ENCODE data around the gene DNAJB1. TPM values are rescaled to one million over a fixed set of nuclear protein-coding genes. Genes with fewer than 3 reads are reported as not detected.

Gene DNAJB1
- total and polyA plus RNA-seq, 10 of the 15 experiments (the other 5 are each of a cell fraction or from before 2014, with no cell fraction given): 4.8 to 65.8 (median 34.9) TPM

GRCh38 chr19:14502334-14503092 is 15.7 kb downstream of the DNAJB1 start:
- no peak overlapping the region for H2AFZ ChIP-seq (ENCODE audit: control insufficient read depth, low read depth, low read length)
- no peaks in the 10 kb centered on the region for H3K9me3 ChIP-seq (replicated peaks; ENCODE audit: control insufficient read depth, insufficient read depth, low read length)
- no peak for TF ChIP-seq ELK1 (IDR thresholded peaks at IDR 0.05; ENCODE audit: low read depth, low read length)
- no peak for TF ChIP-seq ESRRA (IDR thresholded peaks at IDR 0.05; ENCODE audit: low read length)
- no peak for TF ChIP-seq USF1 (IDR thresholded peaks at IDR 0.05; ENCODE audit: borderline replicate concordance, extremely low read length, insufficient read depth, low read depth, low read length)
- no peak for TF ChIP-seq CBX3 (IDR thresholded peaks at IDR 0.05; ENCODE audit: borderline replicate concordance, low read depth)
- no peak for TF ChIP-seq WRNIP1 (IDR thresholded peaks at IDR 0.05; ENCODE audit: borderline replicate concordance, low read depth, low read length)
- TF ChIP-seq ZNF592 (IDR thresholded peaks at IDR 0.05): no peak
- TF ChIP-seq RUNX3 (IDR thresholded peaks at IDR 0.05; ENCODE audit: low read length): no peak
- TF ChIP-seq YY1 (IDR thresholded peaks at IDR 0.05; ENCODE audit: low read depth, low read length): no peak
- no peak for TF ChIP-seq ZSCAN29 (IDR thresholded peaks at IDR 0.05)
- TF ChIP-seq BACH1 (IDR thresholded peaks at IDR 0.05; ENCODE audit: borderline replicate concordance): no peak
- no peak for TF ChIP-seq NFXL1 (IDR thresholded peaks at IDR 0.05; ENCODE audit: borderline replicate concordance)
- FAIRE-seq: no peak
- ChIA-PET SMC1A (ENCODE audit: uncharacterized antibody, unreplicated experiment) (no interaction called here), POLR2A (no interaction called here), CTCF (interaction anchor here (0.6 to 1.1 kb wide), 3 partner anchors 16 to 173 kb away, joined by 3 to 4 read pairs (median 3); no protein-coding TSS in a partner anchor), RAD21 (ENCODE audit: unreplicated experiment) (no interaction called here)
- no peak overlapping the region for H3K4me2 ChIP-seq (ENCODE audit: control insufficient read depth, insufficient read depth)
- H4K20me1 ChIP-seq (ENCODE audit: control insufficient read depth, insufficient read depth): no peaks in the 10 kb centered on the region
- 40% methylated on average over 11 of the region's 11 CpGs for WGBS (ENCODE audit: insufficient coverage, insufficient replicate concordance, low lambda C conversion rate, missing lambda C conversion rate)
- in situ Hi-C loops (cut with MboI) (no loop called here), intact Hi-C loops (cut with micrococcal nuclease; ENCODE audit: unreplicated experiment) (no loop called here)
- ATAC-seq: no peak
- H3K36me3 ChIP-seq (ENCODE audit: control insufficient read depth in 2 of 2, insufficient read depth in 2 of 2, low read length in 1 of 2): no peaks in the 10 kb centered on the region
- BruUV-seq (replicated peaks): no TSS peak
- DNase-seq (ENCODE audit: low read depth, low spot score): no peak
- H3K79me2 ChIP-seq (ENCODE audit: control insufficient read depth, insufficient read depth, low read length): no peaks in the 10 kb centered on the region
- H3K27me3 ChIP-seq (replicated peaks in 1 of 2; ENCODE audit: control insufficient read depth in 2 of 2, insufficient read depth in 2 of 2, low read length in 1 of 2): no peaks in the 10 kb centered on the region
- H3K9ac ChIP-seq (ENCODE audit: control insufficient read depth, insufficient read depth, low read length): no peak overlapping the region
- H3K27ac ChIP-seq (ENCODE audit: control insufficient read depth, insufficient read depth): no peak overlapping the region
- no peak overlapping the region for H3K4me3 ChIP-seq
- H3K4me1 ChIP-seq (ENCODE audit: control insufficient read depth, insufficient read depth, low read length): peaks cover 4% of the 10 kb centered on the region; the same call in 1 of the 2 replicates
